Liver (tissue), 3 donors: ENCODE results near the gene FBXO31.

Source experiments
- CTCF ChIP-seq: fragments of 150-350 bp; IDR thresholded peaks from 2 replicates; pipeline ENCODE4 v1.5.1; 2017; ENCODE audit warnings: improper control_type of control experiment, low read depth, low read length; ENCODE audit not compliant: missing input control
- FOXA1 ChIP-seq: IDR thresholded peaks from 2 replicates; pipeline ENCODE4 v1.6.1; 2016; ENCODE audit warnings: antibody characterized with exemption
- JUND ChIP-seq, 2 donors: IDR thresholded peaks; 2 replicates each; pipeline ENCODE4 v1.6.1; 2016; ENCODE audit warnings: antibody characterized with exemption in 2 of 2
- MAX ChIP-seq: IDR thresholded peaks from 2 replicates; pipeline ENCODE4 v1.6.1; 2016; ENCODE audit warnings: antibody characterized with exemption
- RAD21 ChIP-seq, 2 donors: IDR thresholded peaks; 2 replicates each; pipeline ENCODE4 v1.6.1; 2016; ENCODE audit warnings: antibody characterized with exemption in 2 of 2, mild to moderate bottlenecking in 2 of 2
- REST ChIP-seq: IDR thresholded peaks from 2 replicates; pipeline ENCODE4 v1.6.1; 2016; ENCODE audit warnings: antibody characterized with exemption, mild to moderate bottlenecking
- TAF1 ChIP-seq: conservative IDR thresholded peaks from 2 replicates; pipeline ENCODE4 v1.6.1; 2016; ENCODE audit warnings: antibody characterized with exemption, mild to moderate bottlenecking
- donor health status: healthy.
- donor health status: healthy.

GRCh38 chr16:87293990-87294389 lies 89.6 kb downstream of the FBXO31 start:
- TF ChIP-seq REST (no peak), CTCF (no peak), RAD21 (IDR thresholded peaks at IDR 0.05) (no peak), FOXA1 (no peak), MAX (no peak), TAF1 (no peak), JUND (IDR thresholded peaks at IDR 0.05) (no peak)
